ENCODE data around the gene RNH1.

GRCh38 chr11:530960-531831, 24.2 kb upstream of the RNH1 start:
- no peak for TF ChIP-seq CTCF (IDR thresholded peaks at IDR 0.05; ENCODE audit: insufficient read depth, low read length, poor library complexity, severe bottlenecking)
- TF ChIP-seq EZH2phosphoT487 (conservative IDR thresholded peaks at IDR 0.05; ENCODE audit: low read length) = no peak
